Gastrocnemius medialis (tissue), 4 donors: ENCODE measurements around the gene TRIM7.

Experiments used
- POLR2A ChIP-seq, 2 donors: fragments of 450-650 bp; IDR thresholded peaks; one replicate each; pipeline ENCODE4 v1.6.1; 2017; ENCODE audit warnings: antibody characterized with exemption in 2 of 2, mild to moderate bottlenecking in 2 of 2, moderate library complexity in 2 of 2
- TF ChIP-seq, protein P1 (sequence below), 5 experiments: fragments of 450-650 bp in 3 of 5; fragments of 200-600 bp in 2 of 5; sonication (generic) in 2 of 5; IDR thresholded peaks in 4 of 5; conservative IDR thresholded peaks in 1 of 5; 1 replicate in 4 of 5; 2 replicates in 1 of 5; pipeline ENCODE4 v1.5.1; 2016 to 2019; ENCODE audit warnings: antibody characterized with exemption in 5 of 5, mild to moderate bottlenecking in 3 of 5, moderate library complexity in 3 of 5

DNA sequence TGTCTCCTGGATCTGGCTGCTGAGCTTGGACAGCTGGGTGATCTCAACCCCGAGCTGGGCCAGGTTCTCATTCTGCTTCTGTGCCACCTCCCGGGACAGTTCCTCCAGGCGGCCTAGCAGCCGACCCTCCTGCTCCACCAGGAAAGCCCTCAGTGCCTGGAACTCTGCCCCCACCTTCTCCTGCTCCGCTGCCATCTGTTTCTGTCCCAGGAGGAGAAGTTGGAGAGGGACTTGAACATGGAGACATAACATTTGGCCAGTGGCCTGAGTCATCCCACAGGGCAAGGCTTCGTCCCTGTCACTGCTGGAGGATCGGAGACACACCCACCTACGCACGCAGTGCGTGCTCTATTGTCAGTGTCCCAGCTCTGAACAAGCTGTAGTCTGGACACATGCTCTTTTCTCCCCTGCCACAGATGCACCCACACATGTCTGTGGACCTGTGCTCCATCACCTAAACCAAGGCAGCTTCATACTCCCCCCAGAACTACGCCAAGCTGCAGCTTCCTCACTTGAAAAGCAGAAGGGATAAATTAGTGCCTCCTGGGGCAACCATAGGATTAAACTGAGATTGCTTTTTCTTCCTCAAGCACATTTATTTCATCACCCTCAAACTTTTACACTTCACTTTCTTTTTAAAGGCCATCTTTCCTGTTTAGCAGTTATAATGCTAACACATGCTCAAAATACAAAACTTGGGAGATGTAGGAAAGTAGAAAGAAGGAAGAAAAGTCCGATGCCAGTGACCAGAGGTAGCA lies 4.9 kb downstream of the TRIM7 start:
- TF ChIP-seq POLR2A (IDR thresholded peaks at IDR 0.05): no peak
- TF ChIP-seq, protein P1, sequence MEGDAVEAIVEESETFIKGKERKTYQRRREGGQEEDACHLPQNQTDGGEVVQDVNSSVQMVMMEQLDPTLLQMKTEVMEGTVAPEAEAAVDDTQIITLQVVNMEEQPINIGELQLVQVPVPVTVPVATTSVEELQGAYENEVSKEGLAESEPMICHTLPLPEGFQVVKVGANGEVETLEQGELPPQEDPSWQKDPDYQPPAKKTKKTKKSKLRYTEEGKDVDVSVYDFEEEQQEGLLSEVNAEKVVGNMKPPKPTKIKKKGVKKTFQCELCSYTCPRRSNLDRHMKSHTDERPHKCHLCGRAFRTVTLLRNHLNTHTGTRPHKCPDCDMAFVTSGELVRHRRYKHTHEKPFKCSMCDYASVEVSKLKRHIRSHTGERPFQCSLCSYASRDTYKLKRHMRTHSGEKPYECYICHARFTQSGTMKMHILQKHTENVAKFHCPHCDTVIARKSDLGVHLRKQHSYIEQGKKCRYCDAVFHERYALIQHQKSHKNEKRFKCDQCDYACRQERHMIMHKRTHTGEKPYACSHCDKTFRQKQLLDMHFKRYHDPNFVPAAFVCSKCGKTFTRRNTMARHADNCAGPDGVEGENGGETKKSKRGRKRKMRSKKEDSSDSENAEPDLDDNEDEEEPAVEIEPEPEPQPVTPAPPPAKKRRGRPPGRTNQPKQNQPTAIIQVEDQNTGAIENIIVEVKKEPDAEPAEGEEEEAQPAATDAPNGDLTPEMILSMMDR (IDR thresholded peaks at IDR 0.05 in 4 of 5, conservative IDR thresholded peaks at IDR 0.05 in 1 of 5): no peak
